IPS-20b (cell line): ENCODE results near the gene VN1R5.

Experiments used
- H3K27ac ChIP-seq: one replicate; pipeline ENCODE4 v1.5.1; 2013; ENCODE audit warnings: low read length
- H3K27me3 ChIP-seq: 2 replicates; pipeline ENCODE4 v1.6.1; 2013; ENCODE audit warnings: mild to moderate bottlenecking, low read length, inconsistent platforms; ENCODE audit not compliant: insufficient read depth
- H3K36me3 ChIP-seq: 2 replicates; pipeline ENCODE4 v1.6.1; 2013; ENCODE audit warnings: low read depth, mild to moderate bottlenecking, inconsistent platforms, low read length, moderate library complexity; ENCODE audit not compliant: insufficient read depth
- H3K4me1 ChIP-seq: 2 replicates; pipeline ENCODE4 v1.6.1; 2013; ENCODE audit warnings: mild to moderate bottlenecking, control low read depth, inconsistent platforms, low read length, moderate library complexity; ENCODE audit not compliant: insufficient read depth
- H3K4me3 ChIP-seq: 2 replicates; pipeline ENCODE4 v1.5.1; 2013; ENCODE audit warnings: mild to moderate bottlenecking, low read length, inconsistent platforms
- H3K9ac ChIP-seq: 2 replicates; pipeline ENCODE4 v1.6.1; 2013; ENCODE audit warnings: low read depth, mild to moderate bottlenecking, inconsistent platforms, low read length, moderate library complexity
- H3K9me3 ChIP-seq: 2 replicates; pipeline ENCODE4 v1.6.1; 2013; ENCODE audit warnings: mild to moderate bottlenecking, low read depth, low read length, inconsistent platforms; ENCODE audit not compliant: insufficient read depth

Gene VN1R5

GRCh38 chr1:247294282-247294681 lies 38.4 kb downstream of the VN1R5 start:
- no peak overlapping the region for H3K27ac ChIP-seq
- H3K36me3 ChIP-seq, result peaks cover 6% of the 10 kb centered on the region; the same call in 1 of the 2 replicates
- no peaks in the 10 kb centered on the region for H3K27me3 ChIP-seq
- H3K9ac ChIP-seq, result no peak overlapping the region; the same call in 1 of the 2 replicates
- peaks cover 67% of the 10 kb centered on the region for H3K4me1 ChIP-seq
- no peaks in the 10 kb centered on the region for H3K9me3 ChIP-seq
- H3K4me3 ChIP-seq, result no peak overlapping the region; the same call in 1 of the 2 replicates

DNA sequence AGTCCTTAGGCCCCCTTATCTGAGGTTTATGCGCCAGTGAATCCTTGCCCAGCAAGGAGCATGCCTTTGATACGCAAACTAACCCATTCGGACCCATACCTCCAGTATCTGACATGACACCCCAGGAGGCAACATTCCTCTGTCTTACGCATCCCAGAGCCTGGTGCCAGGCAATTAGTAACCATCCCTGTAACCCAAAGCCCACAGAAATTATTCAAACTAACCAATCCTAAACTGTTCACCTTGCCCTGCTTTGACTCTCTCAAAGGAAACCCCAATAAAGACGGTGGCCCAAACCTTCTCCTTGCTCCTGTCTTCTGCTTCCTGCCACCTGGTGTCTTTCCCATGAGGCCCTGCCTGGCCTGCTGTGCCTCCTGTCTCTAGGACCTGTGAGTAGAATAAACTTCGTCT lies 39.4 kb downstream of the VN1R5 start:
- H3K36me3 ChIP-seq, result peaks cover 16% of the 10 kb centered on the region
- no peak overlapping the region for H3K27ac ChIP-seq
- peak overlapping the region; percentile 28; the same call in 1 of the 2 replicates for H3K4me3 ChIP-seq
- peaks cover 72% of the 10 kb centered on the region for H3K4me1 ChIP-seq
- no peak overlapping the region; the same call in 1 of the 2 replicates for H3K9ac ChIP-seq
- H3K27me3 ChIP-seq, result no peaks in the 10 kb centered on the region
- no peaks in the 10 kb centered on the region for H3K9me3 ChIP-seq

DNA sequence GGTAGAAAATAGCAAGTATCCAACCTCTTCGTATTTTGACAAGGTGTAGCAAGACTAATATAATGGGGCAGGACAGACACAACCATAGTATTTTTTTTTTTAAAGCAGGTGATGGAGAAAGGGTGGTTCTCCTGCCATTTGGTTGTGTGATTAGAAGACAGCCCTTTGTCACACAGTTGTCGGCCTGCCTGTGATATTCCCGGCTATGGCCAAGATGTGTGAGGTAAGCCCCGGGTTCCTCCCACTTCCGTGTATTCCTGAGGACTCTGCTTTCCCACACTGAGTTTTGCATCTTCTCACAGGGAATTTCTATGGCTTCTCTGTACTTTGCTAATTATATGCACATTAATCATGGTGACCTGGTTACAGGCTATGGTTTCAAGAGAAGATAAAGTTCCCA lies 39.9 kb downstream of the VN1R5 start:
- Histone ChIP-seq H3K4me1 (peaks cover 72% of the 10 kb centered on the region), H3K9me3 (no peaks in the 10 kb centered on the region), H3K9ac (no peak overlapping the region), H3K36me3 (peaks cover 21% of the 10 kb centered on the region), H3K4me3 (peak overlapping the region; percentile 28; the same call in 1 of the 2 replicates), H3K27ac (no peak overlapping the region), H3K27me3 (no peaks in the 10 kb centered on the region)

- H3K4me1 ChIP-seq, result peaks cover 72% of the 10 kb centered on the region
Measured at GRCh38 chr1:247296599-247297180, 40.8 kb downstream of the VN1R5 start.

DNA sequence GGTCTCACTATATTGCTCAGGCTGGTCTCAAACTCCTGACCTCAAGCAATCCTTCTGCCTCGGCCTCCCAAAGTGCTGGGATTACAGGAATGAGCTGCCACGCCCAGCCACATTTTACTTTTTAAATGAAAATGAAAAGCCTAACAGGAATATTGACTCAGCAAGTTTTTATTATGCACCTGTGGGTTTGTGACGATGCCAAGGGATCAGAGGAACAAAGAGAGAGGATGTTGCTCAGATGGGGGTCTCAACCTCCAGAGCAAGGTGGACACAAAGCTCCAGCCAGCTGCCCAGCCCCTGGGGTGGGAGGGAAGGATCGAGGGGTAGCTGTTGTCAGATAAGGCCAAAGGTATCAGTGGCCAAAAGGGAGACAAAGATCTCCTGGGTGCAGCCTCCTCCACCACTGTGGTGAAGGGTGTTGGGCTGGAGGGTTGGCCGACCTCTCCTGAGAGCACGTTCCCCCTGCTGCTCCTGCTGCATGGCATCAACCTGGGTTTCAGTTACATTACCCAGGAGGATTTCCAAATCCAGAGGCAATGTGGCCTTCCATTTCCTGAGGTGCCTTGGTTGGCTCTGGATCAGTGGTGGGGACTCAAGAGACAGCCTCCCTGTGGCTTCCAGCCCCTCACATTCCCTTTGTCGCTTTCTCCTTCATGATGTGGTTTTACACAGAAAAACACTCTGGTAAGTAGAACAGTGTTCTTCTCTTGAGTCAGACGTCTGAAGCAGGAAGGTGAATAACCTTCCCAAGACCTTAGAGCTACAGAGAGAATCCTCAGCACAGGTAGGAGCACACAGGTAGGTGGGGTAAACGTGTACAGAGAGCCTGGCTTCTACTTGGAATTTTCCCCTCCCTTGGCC lies 41.6 kb downstream of the VN1R5 start:
- H3K9me3 ChIP-seq, result no peaks in the 10 kb centered on the region
- H3K36me3 ChIP-seq, result peaks cover 39% of the 10 kb centered on the region
- peaks cover 64% of the 10 kb centered on the region for H3K4me1 ChIP-seq
- H3K27me3 ChIP-seq, result no peaks in the 10 kb centered on the region
- H3K9ac ChIP-seq, result no peak overlapping the region; the same call in 1 of the 2 replicates
- H3K4me3 ChIP-seq, result no peak overlapping the region
- peak overlapping the region; percentile 59 for H3K27ac ChIP-seq

More at GRCh38 chr1:247296599-247297180, 40.8 kb downstream of the VN1R5 start:
- Histone ChIP-seq H3K36me3 (peaks cover 31% of the 10 kb centered on the region), H3K27me3 (no peaks in the 10 kb centered on the region), H3K9me3 (no peaks in the 10 kb centered on the region), H3K27ac (no peak overlapping the region), H3K4me3 (no peak overlapping the region), H3K9ac (no peak overlapping the region)

- H3K27ac ChIP-seq, result no peak overlapping the region
- no peaks in the 10 kb centered on the region for H3K9me3 ChIP-seq
- H3K4me3 ChIP-seq, result no peak overlapping the region; the same call in 1 of the 2 replicates
- peaks cover 58% of the 10 kb centered on the region for H3K4me1 ChIP-seq
- peaks cover 45% of the 10 kb centered on the region for H3K36me3 ChIP-seq
- H3K27me3 ChIP-seq, result no peaks in the 10 kb centered on the region
- H3K9ac ChIP-seq, result no peak overlapping the region
Measured at GRCh38 chr1:247298124-247298481, 42.2 kb downstream of the VN1R5 start.

- H3K4me3 ChIP-seq, result no peak overlapping the region; the same call in 1 of the 2 replicates
- H3K4me1 ChIP-seq, result peaks cover 55% of the 10 kb centered on the region
- H3K9ac ChIP-seq, result no peak overlapping the region
- no peaks in the 10 kb centered on the region for H3K27me3 ChIP-seq
- peaks cover 51% of the 10 kb centered on the region for H3K36me3 ChIP-seq
- no peaks in the 10 kb centered on the region for H3K9me3 ChIP-seq
- H3K27ac ChIP-seq, result no peak overlapping the region
Measured at GRCh38 chr1:247298701-247299100, 42.8 kb downstream of the VN1R5 start.

GRCh38 chr1:247299723-247300381 lies 44.0 kb downstream of the VN1R5 start:
- no peak overlapping the region for H3K27ac ChIP-seq
- no peak overlapping the region for H3K9ac ChIP-seq
- H3K36me3 ChIP-seq, result peaks cover 60% of the 10 kb centered on the region
- no peaks in the 10 kb centered on the region for H3K9me3 ChIP-seq
- H3K4me3 ChIP-seq, result no peak overlapping the region
- H3K27me3 ChIP-seq, result no peaks in the 10 kb centered on the region
- peaks cover 43% of the 10 kb centered on the region for H3K4me1 ChIP-seq

GRCh38 chr1:247300491-247301175 lies 44.8 kb downstream of the VN1R5 start:
- peaks cover 36% of the 10 kb centered on the region for H3K4me1 ChIP-seq
- H3K36me3 ChIP-seq, result peaks cover 68% of the 10 kb centered on the region
- H3K9ac ChIP-seq, result no peak overlapping the region
- H3K9me3 ChIP-seq, result no peaks in the 10 kb centered on the region
- H3K27ac ChIP-seq, result no peak overlapping the region
- no peaks in the 10 kb centered on the region for H3K27me3 ChIP-seq
- no peak overlapping the region for H3K4me3 ChIP-seq

GRCh38 chr1:247301176-247301540 lies 45.3 kb downstream of the VN1R5 start:
- Histone ChIP-seq H3K27ac (no peak overlapping the region), H3K27me3 (no peaks in the 10 kb centered on the region), H3K9me3 (no peaks in the 10 kb centered on the region), H3K4me1 (peaks cover 31% of the 10 kb centered on the region), H3K9ac (no peak overlapping the region), H3K36me3 (peaks cover 73% of the 10 kb centered on the region), H3K4me3 (no peak overlapping the region)

DNA sequence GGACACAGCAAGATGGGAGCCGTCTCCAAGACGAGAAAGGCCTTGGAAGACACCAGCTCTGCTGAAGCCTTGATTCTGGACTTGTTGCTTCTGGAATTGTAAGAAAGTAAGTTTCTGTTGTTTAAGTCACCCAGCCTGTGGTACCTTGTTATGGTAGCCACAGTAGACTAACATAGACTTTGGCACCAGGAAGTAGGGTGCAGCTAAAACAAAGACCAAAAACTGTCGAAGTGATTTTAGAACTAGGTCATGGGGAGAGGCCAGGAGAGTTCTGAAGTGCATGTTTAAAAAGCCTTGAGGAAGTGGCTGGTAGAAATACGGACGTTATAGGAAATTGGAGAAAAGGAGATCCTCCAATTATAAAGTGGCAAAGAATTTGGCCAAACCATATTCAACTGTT lies 47.3 kb downstream of the VN1R5 start:
- Histone ChIP-seq H3K9ac (no peak overlapping the region), H3K27me3 (no peaks in the 10 kb centered on the region), H3K36me3 (peaks cover 94% of the 10 kb centered on the region), H3K4me3 (no peak overlapping the region), H3K27ac (no peak overlapping the region), H3K9me3 (no peaks in the 10 kb centered on the region), H3K4me1 (peaks cover 16% of the 10 kb centered on the region; the same call in 1 of the 2 replicates)
